Right lung (tissue), 5 donors: ENCODE results near the gene CDHR1. TPM values are rescaled to one million over a fixed set of nuclear protein-coding genes. Genes with fewer than 3 reads are reported as not detected.
"Not testable (repeated sequence)": the region's sequence is repeated elsewhere in the genome, so short reads cannot be mapped to it uniquely, and the experiment has no call there.

ENCODE experiments used
- DNase-seq, 2 donors: peaks; one replicate each; pipeline ENCODE4 v3.0.0-alpha.2; 2013
- polyA plus RNA-seq, 5 donors: library from polyadenylated mRNA; unstranded; fragments of 120-200 nt; gene quantifications; one replicate each; pipeline versions ENCODE4 v1.2.1 to v1.2.3, GENCODE V29; 2013; ENCODE audit warnings: inconsistent platforms in 1 of 5, low replicate concordance in 1 of 5; ENCODE audit not compliant: insufficient read length in 5 of 5, insufficient read depth in 1 of 5

CDHR1 gene
- polyA plus RNA-seq, 5 donors: 0.10 to 0.40 (median 0.23) TPM

DNA sequence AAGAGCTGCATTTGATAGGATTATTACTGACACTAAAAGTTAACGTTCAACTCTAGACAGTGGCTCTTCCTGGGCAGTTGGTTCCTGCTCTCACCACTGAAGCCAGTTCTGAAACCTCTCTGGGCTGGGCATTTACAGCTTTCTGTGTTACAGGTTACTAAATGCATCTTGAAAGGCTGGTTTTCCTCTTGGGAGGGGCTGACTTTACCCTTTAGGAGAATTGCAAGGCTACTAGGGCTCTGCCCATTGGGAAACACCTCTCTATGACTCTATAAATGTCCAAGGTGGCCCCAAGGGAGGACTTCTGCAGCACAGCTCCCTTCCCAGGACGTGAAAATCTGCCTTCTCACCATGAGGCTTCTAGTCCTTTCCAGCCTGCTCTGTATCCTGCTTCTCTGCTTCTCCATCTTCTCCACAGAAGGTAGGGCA lies 20.8 kb upstream of the CDHR1 start, which contains the start of gene GPR15LG:
Gene GPR15LG, plus strand, starts transcription at position 301 of the 429 bp plus-strand sequence. Its CDS starts 51 bp downstream, at position 352.
- DNase-seq: no peak

- DNase-seq: no peak
Measured at GRCh38 chr10:84175436-84175835, 18.9 kb upstream of the CDHR1 start.

GRCh38 chr10:84176351-84176750 lies 18.0 kb upstream of the CDHR1 start:
- no peak for DNase-seq

DNA sequence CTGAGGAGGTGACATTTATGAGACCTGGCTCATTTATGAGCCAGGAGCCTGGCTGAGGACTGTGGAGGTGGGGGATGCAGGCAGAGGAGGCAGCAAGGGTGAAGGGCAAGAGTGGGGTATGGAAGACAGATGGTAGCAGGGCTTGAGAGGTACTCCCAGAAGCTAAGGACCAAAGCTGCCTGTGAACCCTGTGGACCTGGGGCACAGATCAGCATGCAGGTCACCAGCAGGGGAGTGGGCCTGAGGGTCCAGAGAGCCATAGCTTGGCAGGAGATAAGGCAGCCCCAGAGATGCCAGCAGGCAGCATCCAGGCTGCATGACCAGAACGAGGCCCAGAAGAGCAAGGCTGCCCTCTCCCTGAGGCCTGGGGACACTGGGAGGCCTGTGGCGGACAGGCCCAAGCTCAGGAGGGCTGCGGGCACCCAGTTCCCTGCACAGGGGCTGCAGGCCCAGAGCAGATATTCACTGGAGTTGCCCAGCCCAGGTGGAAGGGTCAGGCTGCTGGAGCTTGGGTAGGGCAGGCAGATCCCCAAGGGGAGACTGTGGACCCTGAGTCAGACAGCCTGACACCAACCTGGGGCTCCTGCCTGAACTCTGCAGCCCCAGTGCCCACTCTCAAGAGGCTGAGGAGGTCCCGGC lies 17.4 kb upstream of the CDHR1 start:
- no peak for DNase-seq

- DNase-seq: no peak
Measured at GRCh38 chr10:84177541-84178141, 16.7 kb upstream of the CDHR1 start.

GRCh38 chr10:84178160-84178609 lies 16.2 kb upstream of the CDHR1 start:
- no peak for DNase-seq

GRCh38 chr10:84179059-84179710 lies 15.2 kb upstream of the CDHR1 start:
- DNase-seq: no peak

- DNase-seq: not testable (repeated sequence)
Measured at GRCh38 chr10:84180386-84180785, 14.0 kb upstream of the CDHR1 start.

- DNase-seq: no peak
Measured at GRCh38 chr10:84181631-84182030, 12.7 kb upstream of the CDHR1 start.

GRCh38 chr10:84184517-84184916 lies 9.8 kb upstream of the CDHR1 start:
- DNase-seq: no peak

- DNase-seq: no peak
Measured at GRCh38 chr10:84185526-84186175, 8.7 kb upstream of the CDHR1 start.

- no peak for DNase-seq
Measured at GRCh38 chr10:84188815-84189214, 5.5 kb upstream of the CDHR1 start.

GRCh38 chr10:84190621-84191020 lies 3.7 kb upstream of the CDHR1 start:
- no peak for DNase-seq

GRCh38 chr10:84191106-84191505 lies 3.2 kb upstream of the CDHR1 start:
- DNase-seq: no peak

- DNase-seq: no peak
Measured at GRCh38 chr10:84193327-84193726, 1.0 kb upstream of the CDHR1 start.

DNA sequence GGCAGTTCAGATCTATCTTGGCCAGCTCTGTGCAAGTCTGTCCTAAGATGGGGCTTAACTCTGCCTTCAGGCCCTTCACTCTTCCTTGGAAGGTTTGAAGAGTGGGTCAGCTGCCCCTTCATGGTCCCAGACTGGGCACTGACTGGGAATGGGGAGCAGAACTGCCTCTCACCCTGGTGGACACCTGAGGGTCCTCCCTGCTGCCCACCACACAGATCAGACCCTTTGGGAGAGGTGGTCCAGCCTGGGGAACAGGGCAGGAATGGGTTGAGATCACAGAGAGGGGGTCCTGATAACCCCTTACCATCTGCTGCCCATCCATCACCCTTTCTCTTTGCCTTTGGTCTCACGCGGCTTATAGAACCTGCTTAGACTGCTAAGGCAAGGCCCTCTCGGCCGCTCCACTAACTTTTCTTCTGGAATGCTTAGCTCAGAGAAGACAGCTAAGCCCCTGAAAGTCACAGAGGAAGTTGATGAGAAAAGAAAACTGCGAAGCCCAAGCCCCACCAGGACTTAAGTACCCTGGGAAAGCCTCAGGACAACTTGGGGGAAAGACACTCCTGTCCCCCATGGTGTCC lies 402 bp upstream of the CDHR1 start:
- no peak for DNase-seq

GRCh38 chr10:84195044-84195830 lies 900 bp downstream of the CDHR1 start:
- no peak for DNase-seq

DNA sequence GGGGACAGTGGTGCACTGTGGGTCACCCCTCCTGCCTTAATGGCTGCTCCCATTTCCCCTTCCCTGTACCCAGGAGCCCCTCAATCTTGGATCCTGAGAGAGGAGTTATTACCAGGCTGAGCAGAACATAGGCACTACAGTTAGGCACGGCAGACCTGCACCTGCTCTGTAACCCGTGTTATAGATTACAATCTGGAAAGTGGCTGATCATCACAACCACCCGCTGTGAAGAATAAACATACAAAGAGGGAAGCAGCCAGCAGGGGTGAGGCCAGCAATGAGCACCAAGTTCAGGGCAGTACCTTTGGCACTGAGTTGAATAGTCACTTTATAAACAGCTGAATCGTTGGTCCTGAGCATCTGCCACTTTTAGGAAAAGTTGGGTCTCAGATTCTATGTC lies 1.7 kb downstream of the CDHR1 start:
- no peak for DNase-seq

GRCh38 chr10:84196941-84197340 lies 2.6 kb downstream of the CDHR1 start:
- DNase-seq: no peak

DNA sequence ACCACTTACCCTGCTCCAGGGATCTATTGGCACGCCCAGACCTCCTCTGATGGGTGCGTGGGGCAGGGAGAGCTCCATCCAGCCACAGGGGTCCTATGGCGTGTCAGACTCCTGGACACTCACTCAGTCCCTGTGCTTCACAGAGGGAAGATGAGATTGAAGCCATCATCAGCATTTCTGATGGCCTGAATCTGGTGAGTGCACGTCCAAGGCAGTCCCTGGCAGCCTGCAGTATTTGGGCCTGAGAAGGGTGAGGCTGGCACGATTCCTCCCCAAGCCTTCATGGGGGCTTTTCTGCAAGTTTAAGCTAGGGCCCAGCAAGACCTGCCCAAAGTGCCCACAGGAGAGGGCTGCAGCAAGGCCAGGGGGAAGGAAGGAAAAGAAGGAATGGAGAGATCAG lies 3.3 kb downstream of the CDHR1 start:
- DNase-seq: no peak

- DNase-seq: no peak
Measured at GRCh38 chr10:84198206-84198915, 4.0 kb downstream of the CDHR1 start.
